Small intestine (tissue), 7 donors: ENCODE results near the gene ABCA9. TPM values are rescaled to one million over a fixed set of nuclear protein-coding genes. Genes with fewer than 3 reads are reported as not detected.

Experiments used
- DNase-seq, 2 donors: peaks; one replicate each; pipeline versions ENCODE4 v3.0.0 to v3.0.0-alpha.2; 2013
- FAIRE-seq: peaks from 2 replicates; lab custom pipeline; 2012; peaks lifted over from hg19 to GRCh38; lab: Jason Lieb, UNC
- H3K27ac ChIP-seq, 3 donors: one replicate each; pipeline ENCODE4 v1.5.1; 2013; ENCODE audit warnings: low read length in 2 of 3, mild to moderate bottlenecking in 2 of 3, control low read depth in 1 of 3, inconsistent platforms in 1 of 3, low read depth in 1 of 3, moderate library complexity in 1 of 3
- H3K27me3 ChIP-seq, 3 donors: one replicate each; pipeline ENCODE4 v1.6.1; 2013; ENCODE audit warnings: low read length in 3 of 3, inconsistent platforms in 1 of 3; ENCODE audit not compliant: control insufficient read depth in 3 of 3, insufficient read depth in 3 of 3
- H3K36me3 ChIP-seq, 3 donors: one replicate each; pipeline ENCODE4 v1.6.1; 2013; ENCODE audit warnings: low read length in 3 of 3, inconsistent platforms in 1 of 3, low read depth in 1 of 3, mild to moderate bottlenecking in 1 of 3, moderate library complexity in 1 of 3; ENCODE audit not compliant: control insufficient read depth in 3 of 3, insufficient read depth in 2 of 3
- H3K4me1 ChIP-seq, 3 donors: one replicate each; pipeline ENCODE4 v1.6.1; 2013; ENCODE audit warnings: low read length in 2 of 3, inconsistent platforms in 1 of 3, low read depth in 1 of 3, mild to moderate bottlenecking in 1 of 3, moderate library complexity in 1 of 3; ENCODE audit not compliant: control insufficient read depth in 3 of 3, insufficient read depth in 2 of 3
- H3K4me3 ChIP-seq, 3 donors: one replicate each; pipeline ENCODE4 v1.5.1; 2013; ENCODE audit warnings: low read length in 3 of 3, control low read depth in 1 of 3, inconsistent platforms in 1 of 3, low read depth in 1 of 3, mild to moderate bottlenecking in 1 of 3, moderate library complexity in 1 of 3
- H3K9me3 ChIP-seq, 2 donors: one replicate each; pipeline ENCODE4 v1.6.1; 2013; ENCODE audit warnings: low read depth in 1 of 2, low read length in 1 of 2; ENCODE audit not compliant: control insufficient read depth in 2 of 2, insufficient read depth in 1 of 2
- WGBS, 3 donors: extraction: QIAGEN DNeasy Blood & Tissue Kit; methylation state at CpG; one replicate each; pipeline ENCODE4 v1.1.7; 2013; 5-methylcytosine and 5-hydroxymethylcytosine counted together
- polyA plus RNA-seq, 4 donors: library from polyadenylated mRNA; stranded (reverse) in 3 of 4; unstranded in 1 of 4; fragments of 200-250 nt in 3 of 4; fragments of 120-200 nt in 1 of 4; gene quantifications; one replicate each; pipeline versions ENCODE4 v1.2.1 to v1.2.3, GENCODE V29; 2013
- donor health status: healthy with polysubstance abuse.
- donor health status: control.
- donor health status: control.
- donor health status: Bipolar disorder and iron deficiency.
- donor health status: healthy.

The ABCA9 gene
- polyA plus RNA-seq, 4 donors = 0.52 to 2.4 (median 0.72) TPM

DNA sequence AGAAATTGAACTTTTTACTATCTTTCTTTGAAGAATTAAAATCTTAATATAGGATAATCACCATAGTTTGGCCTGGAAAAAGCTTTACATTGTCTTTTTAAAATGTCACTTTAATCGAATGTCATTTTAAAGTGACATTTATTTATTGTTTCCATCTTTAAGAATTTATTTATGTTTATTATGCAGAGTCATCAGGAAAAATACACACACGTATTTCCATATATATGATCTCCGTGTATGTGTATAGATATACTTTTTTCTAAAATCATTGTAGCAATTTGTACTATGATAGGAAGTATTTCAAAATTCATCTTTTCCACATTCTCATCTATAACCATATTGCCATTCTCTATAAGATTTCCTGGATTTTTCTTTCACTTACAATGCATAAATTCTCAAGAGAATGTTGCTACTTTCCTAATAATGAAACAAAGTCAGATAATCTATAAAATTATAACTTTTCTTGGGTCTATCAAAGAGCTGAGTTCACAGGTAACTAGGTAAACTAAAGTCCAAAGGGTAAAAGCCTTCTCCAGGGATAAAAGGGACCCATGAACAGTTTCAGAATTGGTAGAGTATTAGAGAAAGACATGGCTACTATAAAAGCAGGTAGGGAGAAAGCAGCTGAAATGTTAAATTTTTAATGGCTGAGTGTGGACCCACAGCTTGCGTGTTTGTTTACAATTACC is 117.5 kb downstream of the ABCA9 start:
- no peaks in the 10 kb centered on the region for H3K36me3 ChIP-seq
- FAIRE-seq (no peak), DNase-seq (no peak)
- no peaks in the 10 kb centered on the region for H3K27me3 ChIP-seq
- H3K4me3 ChIP-seq = no peak overlapping the region
- WGBS, 3 donors = 66 to 89% (median 87%) methylated on average over 4 of the region's 4 CpGs
- H3K4me1 ChIP-seq = no peaks in the 10 kb centered on the region
- H3K9me3 ChIP-seq = peaks cover 0 to 2% of the 10 kb centered on the region in 2 donors
- no peak overlapping the region for H3K27ac ChIP-seq

DNA sequence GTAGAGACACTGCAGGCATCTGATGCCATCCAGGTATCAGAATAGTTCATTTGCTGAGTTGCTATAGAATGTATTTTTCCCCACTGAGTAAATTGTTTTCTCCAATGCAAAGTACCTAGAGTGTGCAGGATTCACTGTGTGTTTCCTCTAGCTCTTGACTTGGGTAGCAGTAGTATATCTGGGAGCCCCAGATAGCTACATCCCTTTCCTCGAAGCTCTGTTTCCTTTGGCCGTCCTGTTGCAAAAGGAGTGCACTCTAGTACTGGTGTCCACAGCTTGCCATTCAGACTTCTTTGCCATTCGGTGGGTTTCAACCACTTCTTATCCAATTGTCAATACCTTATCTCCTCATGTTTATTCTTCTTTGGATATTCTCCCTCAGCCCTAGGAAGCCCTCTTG is 118.3 kb downstream of the ABCA9 start:
- H3K9me3 ChIP-seq = peaks cover 0 to 2% of the 10 kb centered on the region in 2 donors
- FAIRE-seq (no peak), DNase-seq (no peak)
- 78 to 83% (median 83%) methylated on average over 3 of the region's 3 CpGs for WGBS, 3 donors
- no peaks in the 10 kb centered on the region for H3K27me3 ChIP-seq
- no peak overlapping the region for H3K27ac ChIP-seq
- H3K4me1 ChIP-seq = peaks cover 0 to 3% (median 0%) of the 10 kb centered on the region in 3 donors
- H3K36me3 ChIP-seq = no peaks in the 10 kb centered on the region
- H3K4me3 ChIP-seq = no peak overlapping the region

DNA sequence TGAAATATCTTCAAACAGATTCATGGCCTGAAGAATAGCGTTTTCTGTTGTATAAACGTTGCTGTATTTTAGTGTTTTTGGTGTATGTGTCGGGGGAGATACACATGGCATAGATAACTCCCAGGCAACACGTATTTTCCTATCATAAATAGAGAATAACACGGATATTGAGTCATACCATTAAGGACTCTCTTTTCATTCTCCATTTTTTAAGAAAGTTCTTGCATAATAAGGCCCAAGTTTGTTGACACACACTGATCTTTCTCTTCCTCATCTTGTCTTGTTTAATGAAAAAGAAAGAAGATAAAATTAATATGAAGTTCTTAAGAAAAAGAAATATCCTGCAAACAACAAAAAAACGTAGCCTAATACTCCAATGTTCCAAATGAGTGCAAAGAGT is 119.0 kb downstream of the ABCA9 start:
- Histone ChIP-seq H3K27me3 (no peaks in the 10 kb centered on the region), H3K4me3 (no peak overlapping the region), H3K36me3 (no peaks in the 10 kb centered on the region), H3K9me3 (peaks cover 0 to 2% of the 10 kb centered on the region in 2 donors), H3K4me1 (peaks cover 0 to 3% (median 0%) of the 10 kb centered on the region in 3 donors), H3K27ac (no peak overlapping the region)
- FAIRE-seq (no peak), DNase-seq (no peak)
- 78 to 83% (median 81%) methylated on average over 6 of the region's 6 CpGs for WGBS, 3 donors

DNA sequence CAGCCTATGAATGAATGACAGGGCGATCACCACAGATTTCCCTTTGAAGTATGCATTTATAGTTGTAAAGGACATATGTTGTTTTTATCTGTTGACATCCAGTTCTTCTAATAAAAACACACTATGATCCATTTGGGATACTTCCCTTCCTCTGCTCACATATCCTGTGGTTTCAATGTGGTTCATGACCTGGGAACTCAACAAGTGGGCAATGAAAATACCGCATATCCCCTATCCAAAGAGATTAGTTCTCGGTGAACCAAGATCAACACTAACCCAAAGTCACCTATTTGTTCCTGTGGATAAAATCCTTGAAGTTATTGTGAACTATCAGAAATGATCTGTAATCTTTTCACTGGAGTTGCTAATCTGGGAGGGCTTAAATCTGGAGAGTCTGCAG is 121.5 kb downstream of the ABCA9 start:
- DNase-seq (no peak), FAIRE-seq (no peak)
- Histone ChIP-seq H3K9me3 (peaks cover 0 to 2% of the 10 kb centered on the region in 2 donors), H3K4me1 (peaks cover 0 to 3% (median 0%) of the 10 kb centered on the region in 3 donors), H3K27me3 (no peaks in the 10 kb centered on the region), H3K4me3 (no peak overlapping the region), H3K27ac (no peak overlapping the region), H3K36me3 (no peaks in the 10 kb centered on the region)
- WGBS, 3 donors = 63 to 78% (median 75%) methylated on average over 3 of the region's 3 CpGs

DNA sequence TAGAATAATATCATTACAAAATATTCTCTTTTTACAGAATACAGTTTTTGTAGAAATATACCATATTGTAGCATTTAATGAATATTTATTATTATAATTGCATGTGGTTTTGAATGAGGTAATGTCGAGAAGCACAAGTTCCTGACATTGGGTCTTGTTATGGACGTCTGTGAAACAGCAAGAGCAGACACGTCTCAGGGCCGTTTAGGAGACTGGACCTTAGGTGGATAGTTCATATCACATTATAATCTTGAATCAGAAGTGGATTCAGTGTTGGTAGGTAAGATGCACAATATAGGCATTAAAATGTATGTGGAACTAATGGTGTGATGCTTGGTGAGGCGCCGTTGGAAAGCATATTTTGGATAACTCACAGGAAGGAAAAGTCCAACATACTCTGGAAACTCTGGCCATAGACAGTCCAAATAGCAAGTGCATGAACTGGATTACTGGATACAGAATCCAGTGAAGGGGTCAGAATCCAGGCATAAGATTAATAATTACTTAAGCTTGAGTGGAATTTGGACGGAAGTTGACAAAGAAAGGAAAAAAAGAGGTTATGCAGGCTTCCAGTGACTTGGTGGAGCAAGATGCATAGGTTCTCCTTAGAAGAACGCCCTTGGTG is 122.7 kb downstream of the ABCA9 start:
- peak overlapping the region in 1 of 3 donors; percentile 36 for H3K27ac ChIP-seq
- 24 to 64% (median 33%) methylated on average over 8 of the region's 8 CpGs for WGBS, 3 donors
- H3K27me3 ChIP-seq = no peaks in the 10 kb centered on the region
- H3K36me3 ChIP-seq = no peaks in the 10 kb centered on the region
- H3K4me3 ChIP-seq = no peak overlapping the region
- FAIRE-seq (peak; percentile 5), DNase-seq (peak; percentile 70 to 79)
- H3K9me3 ChIP-seq = peaks cover 0 to 2% of the 10 kb centered on the region in 2 donors
- H3K4me1 ChIP-seq = peaks cover 0 to 3% (median 0%) of the 10 kb centered on the region in 3 donors

DNA sequence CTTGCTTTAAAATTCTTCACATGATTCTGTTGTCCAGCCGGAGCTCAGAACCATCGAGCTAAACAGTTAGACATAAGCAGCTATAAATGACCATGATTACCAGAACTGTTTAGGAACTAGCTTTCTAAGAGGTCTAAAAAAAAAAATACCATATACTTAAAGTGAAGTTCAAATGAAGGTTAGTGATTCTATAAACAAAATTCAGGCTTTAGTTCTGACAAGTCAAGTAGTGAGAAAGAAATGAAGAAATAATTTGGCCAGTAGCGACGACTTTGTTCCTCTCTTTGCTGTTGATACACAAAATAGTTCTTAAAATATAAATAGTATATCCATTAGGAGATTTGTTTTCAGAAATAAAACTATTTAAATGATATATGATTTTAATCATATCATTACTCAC is 133.2 kb downstream of the ABCA9 start:
- no peaks in the 10 kb centered on the region for H3K4me1 ChIP-seq
- DNase-seq = no peak
- H3K9me3 ChIP-seq = no peaks in the 10 kb centered on the region
- no peaks in the 10 kb centered on the region for H3K36me3 ChIP-seq
- 54 to 80% (median 76%) methylated on average over 4 of the region's 4 CpGs for whole genome bisulfite sequencing, 3 donors
- H3K27ac ChIP-seq = no peak overlapping the region
- FAIRE-seq = no peak
- H3K4me3 ChIP-seq = no peak overlapping the region
- H3K27me3 ChIP-seq = no peaks in the 10 kb centered on the region

DNA sequence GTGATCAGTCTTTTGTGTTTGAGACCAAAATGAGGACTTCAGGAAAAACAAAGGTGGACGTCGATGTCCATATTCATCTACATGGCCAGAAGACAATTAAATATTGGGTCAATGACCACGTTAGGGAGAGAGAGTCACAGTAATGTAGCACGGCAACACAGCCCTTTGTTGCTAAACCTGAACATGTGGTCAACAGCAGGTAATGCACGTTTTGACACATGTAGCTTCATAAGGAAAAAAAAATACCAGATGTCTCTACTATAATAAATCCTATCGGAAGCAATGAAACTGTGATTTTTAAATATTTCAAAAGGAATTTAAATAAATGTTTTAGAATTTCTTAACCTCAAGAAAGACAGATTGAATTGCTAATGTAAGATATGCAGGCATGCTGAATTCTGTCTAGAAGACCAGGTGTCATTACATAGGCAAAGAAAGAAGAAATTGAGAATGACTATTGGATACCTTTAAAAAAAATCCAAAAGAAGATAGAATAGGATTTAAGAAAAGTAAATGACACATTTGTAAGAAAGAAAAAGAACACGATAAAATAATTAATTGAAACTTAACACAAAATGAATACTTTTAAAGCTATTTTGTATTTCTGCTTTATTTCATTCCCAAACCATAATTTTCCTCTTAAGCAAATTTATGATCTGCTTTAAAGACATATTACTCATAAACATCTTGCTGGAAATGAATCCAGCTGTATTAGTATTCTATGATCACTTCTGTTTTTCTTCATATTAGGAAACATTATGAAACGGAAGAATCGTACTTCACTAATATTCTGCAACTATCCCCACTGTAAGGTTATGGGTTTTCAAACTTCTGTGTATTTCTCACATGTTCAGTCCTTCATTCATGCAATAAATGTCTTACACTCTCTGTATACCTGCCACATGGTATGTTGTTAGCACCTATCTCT is 135.7 kb downstream of the ABCA9 start:
- WGBS, 3 donors = 81 to 83% (median 82%) methylated on average over 9 of the region's 9 CpGs
- no peak overlapping the region for H3K27ac ChIP-seq
- H3K4me3 ChIP-seq = no peak overlapping the region
- H3K27me3 ChIP-seq = no peaks in the 10 kb centered on the region
- FAIRE-seq (no peak), DNase-seq (no peak)
- no peaks in the 10 kb centered on the region for H3K36me3 ChIP-seq
- H3K4me1 ChIP-seq = no peaks in the 10 kb centered on the region
- no peaks in the 10 kb centered on the region for H3K9me3 ChIP-seq
